Measurements from ENCODE around the gene MAGEA3. TPM values are rescaled to one million over a fixed set of nuclear protein-coding genes. Genes with fewer than 3 reads are reported as not detected.
"Not testable (repeated sequence)": the region's sequence is repeated elsewhere in the genome, so short reads cannot be mapped to it uniquely, and the experiment has no call there.

The MAGEA3 gene
- not detected in 2 replicates for total RNA-seq (2014; rRNA removed; shearing (Covaris generic))
- polyA plus RNA-seq (2014; cell fraction: nucleus; rRNA removed): not detected in 2 replicates

- not testable (repeated sequence) for DNase-seq (ENCODE audit: extremely low read depth, low read depth)
Measured at GRCh38 chrX:152697952-152698931, at the start of gene MAGEA3. Gene MAGEA3, plus strand, starts transcription at chrX:152698794. Its CDS starts 2,039 bp downstream, at chrX:152700833.

DNA sequence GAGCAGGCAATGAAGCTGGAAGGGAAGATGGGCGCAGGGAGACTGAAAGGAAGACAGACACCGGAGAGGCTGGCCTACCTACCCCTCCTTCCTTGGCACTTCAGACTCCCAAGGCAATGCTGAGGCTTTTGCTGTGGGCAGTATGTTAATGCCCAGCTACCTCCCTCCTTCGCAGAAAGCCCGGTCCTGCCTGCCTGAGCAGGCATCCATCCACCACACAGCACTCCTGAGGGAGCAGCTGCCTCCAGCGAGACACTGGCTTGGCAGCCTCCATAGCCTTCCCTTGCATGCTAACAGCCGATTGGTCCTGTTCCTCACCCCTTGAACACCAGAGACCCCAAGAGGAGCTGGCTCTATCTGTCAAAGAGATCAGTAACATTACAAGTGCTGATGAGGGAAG is 46.5 kb upstream of the MAGEA3 start:
- DNase-seq (ENCODE audit: extremely low read depth, low read depth): no peak

DNA sequence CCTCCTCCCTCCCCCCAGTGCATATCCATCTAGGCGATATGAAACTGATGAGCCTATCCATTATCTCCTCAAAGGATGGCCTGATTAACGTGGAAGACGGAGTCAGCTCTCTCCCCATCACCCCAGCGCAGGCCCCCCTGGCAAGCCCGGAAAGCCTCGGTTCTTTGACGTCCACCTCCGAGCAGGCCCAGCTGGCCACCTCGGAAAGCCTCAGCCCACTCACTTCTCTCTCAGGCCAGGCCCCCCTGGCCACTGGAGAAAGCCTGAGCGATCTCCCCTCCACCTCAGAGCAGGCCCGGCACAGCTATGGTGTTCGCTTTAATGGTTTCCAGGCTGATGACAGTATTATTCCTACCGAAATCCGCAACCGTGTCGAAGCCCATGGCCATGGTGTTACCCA is 46.1 kb upstream of the MAGEA3 start:
- no peak for DNase-seq (ENCODE audit: extremely low read depth, low read depth)

DNA sequence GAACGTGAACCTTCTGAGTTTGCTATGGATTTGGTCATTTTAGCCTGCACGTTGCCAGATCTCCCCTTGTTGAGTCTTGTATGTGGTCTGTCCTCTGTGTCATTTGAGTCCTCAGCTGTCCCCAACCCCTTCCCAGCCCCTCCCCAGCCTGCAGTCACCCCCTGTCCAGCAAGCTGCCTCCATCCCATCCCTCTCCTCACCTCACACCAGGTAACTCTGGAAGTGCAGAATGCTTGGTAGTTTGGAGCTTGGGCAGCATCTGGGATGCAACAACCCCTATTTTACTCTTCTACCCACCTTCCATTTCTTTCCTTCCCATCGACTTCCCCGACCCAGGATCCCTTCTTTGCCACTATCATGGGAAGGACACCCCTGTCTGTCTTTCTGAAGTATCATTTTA is 42.5 kb upstream of the MAGEA3 start:
- DNase-seq (ENCODE audit: extremely low read depth, low read depth): no peak

DNA sequence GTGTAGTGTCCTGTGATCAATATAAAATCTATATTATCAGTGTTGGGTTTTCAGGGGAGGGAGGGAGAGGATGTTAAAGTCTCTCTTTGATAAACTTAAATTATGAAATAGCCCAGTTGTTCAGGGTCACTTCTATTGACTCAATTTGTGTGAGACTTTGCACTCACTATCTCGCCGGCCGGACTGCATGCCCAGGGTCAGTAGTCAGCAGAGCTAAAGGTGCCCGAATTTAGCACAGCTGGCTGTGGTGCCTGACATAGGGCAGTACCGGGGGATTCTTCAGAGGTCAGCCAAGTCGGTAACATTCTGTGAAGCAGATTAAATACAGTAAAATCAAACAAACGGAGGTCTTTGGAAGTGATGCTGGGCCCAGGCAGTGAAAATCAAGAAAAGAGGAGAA is 41.7 kb upstream of the MAGEA3 start:
- no peak for DNase-seq (ENCODE audit: extremely low read depth, low read depth)

- no peak for DNase-seq (ENCODE audit: extremely low read depth, low read depth)
Measured at GRCh38 chrX:152658302-152658701, 40.3 kb upstream of the MAGEA3 start.

- no peak for DNase-seq (ENCODE audit: extremely low read depth, low read depth)
Measured at GRCh38 chrX:152663086-152663485, 35.5 kb upstream of the MAGEA3 start.

- no peak for DNase-seq (ENCODE audit: extremely low read depth, low read depth)
Measured at GRCh38 chrX:152674135-152674534, 24.5 kb upstream of the MAGEA3 start.

DNA sequence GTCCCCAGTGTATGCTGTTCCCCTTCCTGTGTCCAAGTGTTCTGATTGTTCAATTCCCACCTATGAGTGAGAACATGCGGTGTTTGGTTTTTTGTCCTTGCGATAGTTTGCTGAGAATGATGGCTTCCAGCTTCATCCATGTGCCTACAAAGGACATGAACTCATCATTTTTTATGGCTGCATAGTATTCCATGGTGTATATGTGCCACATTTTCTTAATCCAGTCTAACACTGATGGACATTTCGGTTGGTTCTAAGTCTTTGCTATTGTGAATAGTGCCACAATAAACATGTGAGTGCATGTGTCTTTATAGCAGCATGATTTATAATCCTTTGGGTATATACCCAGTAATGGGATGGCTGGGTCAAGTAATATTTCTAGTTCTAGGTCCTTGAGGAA is 23.9 kb upstream of the MAGEA3 start:
- not testable (repeated sequence) for DNase-seq (ENCODE audit: extremely low read depth, low read depth)

- not testable (repeated sequence) for DNase-seq (ENCODE audit: extremely low read depth, low read depth)
Measured at GRCh38 chrX:152681012-152681411, 17.6 kb upstream of the MAGEA3 start.

DNA sequence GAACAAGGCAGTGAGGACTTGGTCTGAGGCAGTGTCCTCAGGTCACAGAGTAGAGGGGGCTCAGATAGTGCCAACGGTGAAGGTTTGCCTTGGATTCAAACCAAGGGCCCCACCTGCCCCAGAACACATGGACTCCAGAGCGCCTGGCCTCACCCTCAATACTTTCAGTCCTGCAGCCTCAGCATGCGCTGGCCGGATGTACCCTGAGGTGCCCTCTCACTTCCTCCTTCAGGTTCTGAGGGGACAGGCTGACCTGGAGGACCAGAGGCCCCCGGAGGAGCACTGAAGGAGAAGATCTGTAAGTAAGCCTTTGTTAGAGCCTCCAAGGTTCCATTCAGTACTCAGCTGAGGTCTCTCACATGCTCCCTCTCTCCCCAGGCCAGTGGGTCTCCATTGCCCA is 1.8 kb downstream of the MAGEA3 start:
- not testable (repeated sequence) for DNase-seq (ENCODE audit: extremely low read depth, low read depth)

DNA sequence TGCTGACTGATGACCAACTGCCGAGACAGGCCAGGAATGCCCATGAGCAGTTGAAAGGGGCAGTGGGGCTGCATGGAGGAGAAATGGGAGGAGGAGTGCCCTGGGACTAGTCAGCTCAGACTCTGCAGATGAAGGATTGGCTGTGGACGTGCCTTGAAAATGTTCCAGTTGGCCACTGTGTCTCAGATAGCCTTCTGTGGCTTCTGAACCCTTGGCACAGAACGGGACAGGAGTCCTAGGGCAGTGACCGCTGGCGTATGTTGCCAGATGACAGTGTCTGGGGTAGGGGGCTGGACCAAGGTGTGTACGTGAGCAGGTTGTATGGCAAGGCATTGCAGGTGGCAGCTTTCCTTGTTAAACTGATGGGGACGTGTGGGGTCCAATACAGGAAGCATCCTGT is 7.9 kb downstream of the MAGEA3 start:
- DNase-seq (ENCODE audit: extremely low read depth, low read depth): not testable (repeated sequence)

DNA sequence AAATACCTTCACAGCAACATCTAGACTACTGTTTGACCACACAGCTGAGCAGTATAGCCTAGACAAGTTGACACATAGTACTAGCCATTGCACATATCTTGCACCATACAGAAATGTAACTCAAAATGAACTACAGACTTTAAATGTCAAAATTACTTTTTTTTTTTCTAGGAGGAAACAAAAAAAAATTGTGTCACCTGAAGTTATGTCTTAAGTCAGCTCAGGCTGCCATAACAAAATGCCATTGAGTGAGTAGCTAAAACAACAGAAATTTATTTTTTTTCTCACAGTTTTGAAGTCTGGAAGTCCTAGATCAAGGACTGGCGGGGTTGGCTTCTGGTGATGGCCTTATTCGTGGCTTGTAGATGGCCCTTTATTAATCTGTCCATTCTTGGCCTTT is 10.6 kb downstream of the MAGEA3 start, which contains the start of gene CSAG2:
Gene CSAG2, minus strand, starts transcription at position 101 of the 400 bp plus-strand sequence. CDS start 161 bp downstream, outside the sequence.
- not testable (repeated sequence) for DNase-seq (ENCODE audit: extremely low read depth, low read depth)

DNA sequence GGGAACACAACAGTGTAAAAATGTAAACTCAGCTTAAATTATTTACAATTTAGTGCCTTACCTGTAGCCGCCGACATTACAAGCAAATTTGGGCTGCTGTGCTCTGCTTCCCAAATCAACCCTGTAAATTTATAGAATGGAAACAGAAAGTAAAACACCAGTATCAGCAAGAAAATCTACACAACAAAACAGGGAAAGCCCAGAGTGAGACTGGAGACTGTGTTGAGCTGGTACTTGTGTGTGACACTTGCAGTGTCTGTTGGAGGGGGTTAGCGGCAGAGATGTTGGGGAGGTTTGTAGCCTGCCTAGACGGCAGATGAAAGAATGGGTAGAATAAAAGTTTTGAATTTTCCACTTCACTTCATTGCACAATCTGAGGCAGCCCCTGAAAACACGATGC is 14.6 kb downstream of the MAGEA3 start:
- DNase-seq (ENCODE audit: extremely low read depth, low read depth): not testable (repeated sequence)

GRCh38 chrX:152713815-152714787 is 15.5 kb downstream of the MAGEA3 start, which contains the start of gene MAGEA2B:
Gene MAGEA2B, plus strand, starts transcription at chrX:152714628. Its CDS starts 2,479 bp downstream, at chrX:152717107.
- not testable (repeated sequence) for DNase-seq (ENCODE audit: extremely low read depth, low read depth)

DNA sequence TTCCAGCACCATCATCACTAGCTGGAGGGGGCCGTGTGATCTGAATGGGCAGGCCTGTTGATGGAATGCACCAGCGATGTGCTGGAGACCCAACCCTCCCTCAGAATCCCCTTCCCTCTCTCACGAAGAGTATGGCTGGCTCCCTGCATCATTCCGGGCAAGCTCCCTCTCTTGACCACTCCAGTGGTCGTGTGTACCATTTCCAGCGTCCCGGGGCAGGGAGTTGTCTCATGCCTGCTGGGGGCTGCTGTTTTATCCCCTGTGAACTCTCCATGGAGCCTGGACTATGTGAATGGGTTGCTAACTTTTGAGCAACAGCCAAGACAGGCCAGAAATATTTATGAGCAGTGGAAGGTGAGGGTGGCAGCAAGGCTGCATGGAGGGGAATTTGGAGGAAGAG is 26.8 kb downstream of the MAGEA3 start:
- no peak for DNase-seq (ENCODE audit: extremely low read depth, low read depth)

GRCh38 chrX:152733261-152733975 is 34.8 kb downstream of the MAGEA3 start, which contains the start of the genes CSAG1 and MAGEA12:
Gene CSAG1, minus strand, starts transcription at chrX:152733721. Its CDS starts 1,261 bp downstream, at chrX:152732460.
Gene MAGEA12, plus strand, starts transcription at chrX:152733757. Its CDS starts 2,405 bp downstream, at chrX:152736162.
- DNase-seq (ENCODE audit: extremely low read depth, low read depth): no peak

- DNase-seq (ENCODE audit: extremely low read depth, low read depth): not testable (repeated sequence)
Measured at GRCh38 chrX:152734143-152734858, 35.7 kb downstream of the MAGEA3 start.

- DNase-seq (ENCODE audit: extremely low read depth, low read depth): no peak
Measured at GRCh38 chrX:152735101-152735500, 36.5 kb downstream of the MAGEA3 start.

All from NCI-H460 (cell line).